Measurements from ENCODE around the gene SMG5. TPM values are rescaled to one million over a fixed set of nuclear protein-coding genes. Genes with fewer than 3 reads are reported as not detected.

The SMG5 gene
- total RNA-seq, 2 experiments from 2014 or later: 87.9 to 88.9 TPM

DNA sequence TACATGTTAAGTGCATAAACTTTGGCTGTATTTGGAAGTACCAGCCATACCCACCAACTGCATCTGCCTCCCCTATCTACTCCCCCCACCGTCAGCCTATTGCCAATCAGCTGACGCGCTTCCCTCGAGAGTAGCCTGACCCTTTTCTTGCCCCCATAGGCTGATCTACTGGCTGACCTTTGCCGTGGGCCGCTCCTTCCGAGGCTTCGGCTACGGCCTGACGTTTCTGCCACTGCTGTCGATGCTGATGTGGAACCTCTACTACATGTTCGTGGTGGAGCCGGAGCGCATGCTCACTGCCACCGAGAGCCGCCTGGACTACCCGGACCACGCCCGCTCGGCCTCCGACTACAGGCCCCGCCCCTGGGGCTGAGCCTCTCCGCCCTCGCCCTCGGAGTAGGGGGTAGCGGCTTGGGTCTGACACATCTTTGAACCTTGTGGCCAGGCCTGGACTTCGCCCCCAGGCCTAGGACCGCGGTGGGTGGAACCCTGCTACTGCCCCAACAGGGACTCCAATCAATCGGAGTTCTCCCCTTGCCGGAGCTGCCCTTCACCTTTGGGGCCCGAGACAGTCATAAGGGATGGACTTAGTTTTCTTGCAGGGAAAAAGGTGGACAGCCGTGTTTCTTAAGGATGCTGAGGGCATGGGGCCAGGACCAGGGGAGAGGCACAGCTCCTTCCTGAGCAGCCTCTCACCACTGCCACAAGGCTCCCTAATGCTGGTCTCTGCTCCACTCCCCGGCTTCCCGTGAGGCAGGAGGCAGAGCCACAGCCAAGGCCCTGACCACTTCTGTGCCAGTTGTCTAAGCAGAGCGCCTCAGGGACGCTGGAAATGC lies 8.8 kb upstream of the SMG5 start:
- H4K20me1 ChIP-seq (ENCODE audit: insufficient read depth, low read length): no peaks in the 10 kb centered on the region
- intact Hi-C loops (cut with micrococcal nuclease; ENCODE audit: unreplicated experiment): no loop called here
- no peak for TF ChIP-seq EZH2phosphoT487 (IDR thresholded peaks at IDR 0.05; ENCODE audit: borderline replicate concordance, low read depth, low read length)
- TF ChIP-seq, protein P1, sequence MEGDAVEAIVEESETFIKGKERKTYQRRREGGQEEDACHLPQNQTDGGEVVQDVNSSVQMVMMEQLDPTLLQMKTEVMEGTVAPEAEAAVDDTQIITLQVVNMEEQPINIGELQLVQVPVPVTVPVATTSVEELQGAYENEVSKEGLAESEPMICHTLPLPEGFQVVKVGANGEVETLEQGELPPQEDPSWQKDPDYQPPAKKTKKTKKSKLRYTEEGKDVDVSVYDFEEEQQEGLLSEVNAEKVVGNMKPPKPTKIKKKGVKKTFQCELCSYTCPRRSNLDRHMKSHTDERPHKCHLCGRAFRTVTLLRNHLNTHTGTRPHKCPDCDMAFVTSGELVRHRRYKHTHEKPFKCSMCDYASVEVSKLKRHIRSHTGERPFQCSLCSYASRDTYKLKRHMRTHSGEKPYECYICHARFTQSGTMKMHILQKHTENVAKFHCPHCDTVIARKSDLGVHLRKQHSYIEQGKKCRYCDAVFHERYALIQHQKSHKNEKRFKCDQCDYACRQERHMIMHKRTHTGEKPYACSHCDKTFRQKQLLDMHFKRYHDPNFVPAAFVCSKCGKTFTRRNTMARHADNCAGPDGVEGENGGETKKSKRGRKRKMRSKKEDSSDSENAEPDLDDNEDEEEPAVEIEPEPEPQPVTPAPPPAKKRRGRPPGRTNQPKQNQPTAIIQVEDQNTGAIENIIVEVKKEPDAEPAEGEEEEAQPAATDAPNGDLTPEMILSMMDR (conservative IDR thresholded peaks at IDR 0.05; ENCODE audit: low read length): no peak
- H3K4me2 ChIP-seq (ENCODE audit: low read length): no peak overlapping the region
- ChIA-PET POLR2A (interaction anchor here (0.5 kb wide), 1 partner anchor 80 kb away, joined by 3 read pairs; no protein-coding TSS in a partner anchor), CTCF (ENCODE audit: unreplicated experiment) (no interaction called here)
- no peaks in the 10 kb centered on the region for H3K9me2 ChIP-seq (ENCODE audit: insufficient read depth, low read length)
- H3K27ac ChIP-seq (ENCODE audit: low read depth, low read length, poor library complexity, severe bottlenecking): no peak overlapping the region
- H2AFZ ChIP-seq (ENCODE audit: low read length): no peak overlapping the region
- no peaks in the 10 kb centered on the region for H3K9me3 ChIP-seq (ENCODE audit: low read length)
- no TSS peak for BruUV-seq (replicated peaks)
- H3K4me3 ChIP-seq (ENCODE audit: low read depth, low read length, poor library complexity, severe bottlenecking): no peak overlapping the region
- no peak for DNase-seq (ENCODE audit: low spot score)
- H3K4me1 ChIP-seq (ENCODE audit: insufficient read depth, low read length, poor library complexity, severe bottlenecking): no peaks in the 10 kb centered on the region
- no peaks in the 10 kb centered on the region for H3K36me3 ChIP-seq (ENCODE audit: insufficient read depth, low read length)
- H3K79me2 ChIP-seq (ENCODE audit: insufficient read depth, low read depth, low read length): no peaks in the 10 kb centered on the region

DNA sequence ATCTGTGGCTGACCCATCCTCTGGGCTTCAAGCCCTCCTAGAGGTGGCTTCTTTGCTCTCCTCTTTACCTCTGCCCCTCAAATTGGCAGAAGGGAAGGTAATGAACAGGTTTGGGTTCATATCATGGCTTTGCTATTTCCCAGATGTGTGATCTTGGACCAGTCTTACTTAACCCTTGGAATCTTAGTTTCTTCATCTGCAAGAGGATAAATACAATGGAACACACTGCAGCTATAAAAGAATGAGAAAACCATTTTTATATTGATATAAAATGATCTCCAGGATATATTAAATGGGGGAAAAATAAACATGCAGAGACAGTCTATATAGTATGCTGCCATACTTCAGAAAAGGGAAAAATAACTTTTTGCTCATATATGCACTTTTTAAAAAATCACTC lies 7.2 kb upstream of the SMG5 start:
- H3K4me1 ChIP-seq (ENCODE audit: insufficient read depth, low read length, poor library complexity, severe bottlenecking): no peaks in the 10 kb centered on the region
- no TSS peak for BruUV-seq (replicated peaks)
- CTCF ChIA-PET (ENCODE audit: unreplicated experiment): no interaction called here
- DNase-seq (ENCODE audit: low spot score): no peak
- TF ChIP-seq EZH2phosphoT487 (IDR thresholded peaks at IDR 0.05; ENCODE audit: borderline replicate concordance, low read depth, low read length): no peak
- TF ChIP-seq, protein P1 (conservative IDR thresholded peaks at IDR 0.05; ENCODE audit: low read length): no peak
- no peaks in the 10 kb centered on the region for H3K9me2 ChIP-seq (ENCODE audit: insufficient read depth, low read length)
- no peak overlapping the region for H3K4me3 ChIP-seq (ENCODE audit: low read depth, low read length, poor library complexity, severe bottlenecking)
- no peaks in the 10 kb centered on the region for H3K9me3 ChIP-seq (ENCODE audit: low read length)
- no peaks in the 10 kb centered on the region for H3K36me3 ChIP-seq (ENCODE audit: insufficient read depth, low read length)
- no peaks in the 10 kb centered on the region for H4K20me1 ChIP-seq (ENCODE audit: insufficient read depth, low read length)
- POLR2A ChIA-PET: interaction anchor here (0.6 kb wide), 1 partner anchor 41 kb away, joined by 3 read pairs; no protein-coding TSS in a partner anchor
- no peak overlapping the region for H3K4me2 ChIP-seq (ENCODE audit: low read length)
- intact Hi-C loops (cut with micrococcal nuclease; ENCODE audit: unreplicated experiment): no loop called here
- H3K79me2 ChIP-seq (ENCODE audit: insufficient read depth, low read depth, low read length): no peaks in the 10 kb centered on the region
- no peak overlapping the region for H3K27ac ChIP-seq (ENCODE audit: low read depth, low read length, poor library complexity, severe bottlenecking)
- H2AFZ ChIP-seq (ENCODE audit: low read length): no peak overlapping the region

DNA sequence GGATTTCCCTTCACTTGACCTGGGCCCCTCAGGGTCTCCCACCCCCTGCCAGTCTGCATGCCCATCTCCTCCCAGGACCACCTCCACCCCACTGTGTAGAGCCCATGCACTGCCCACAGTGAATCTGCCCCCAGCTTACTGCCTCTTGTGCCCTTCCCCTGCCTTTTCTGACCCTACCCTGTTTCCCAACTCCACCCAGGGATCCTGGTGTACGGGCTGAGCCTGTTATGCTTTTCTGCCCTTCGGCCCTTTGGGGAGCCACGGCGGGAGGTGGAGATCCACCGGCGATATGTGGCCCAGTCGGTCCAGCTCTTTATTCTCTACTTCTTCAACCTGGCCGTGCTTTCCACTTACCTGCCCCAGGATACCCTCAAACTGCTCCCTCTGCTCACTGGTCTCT lies 3.4 kb upstream of the SMG5 start:
- Histone ChIP-seq H2AFZ (ENCODE audit: low read length) (no peak overlapping the region), H3K27ac (ENCODE audit: low read depth, low read length, poor library complexity, severe bottlenecking) (no peak overlapping the region), H3K4me1 (ENCODE audit: insufficient read depth, low read length, poor library complexity, severe bottlenecking) (peaks cover 13% of the 10 kb centered on the region), H3K36me3 (ENCODE audit: insufficient read depth, low read length) (no peaks in the 10 kb centered on the region), H3K9me3 (ENCODE audit: low read length) (no peaks in the 10 kb centered on the region), H3K4me3 (ENCODE audit: low read depth, low read length, poor library complexity, severe bottlenecking) (no peak overlapping the region), H3K79me2 (ENCODE audit: insufficient read depth, low read depth, low read length) (peaks cover 14% of the 10 kb centered on the region), H4K20me1 (ENCODE audit: insufficient read depth, low read length) (peaks cover 7% of the 10 kb centered on the region; the same call in 1 of the 2 replicates), H3K4me2 (ENCODE audit: low read length) (no peak overlapping the region), H3K9me2 (ENCODE audit: insufficient read depth, low read length) (no peaks in the 10 kb centered on the region)
- POLR2A ChIA-PET: interaction anchor here (1.2 to 1.7 kb wide), 2 partner anchors 12 to 239 kb away, joined by 4 to 5 read pairs; no protein-coding TSS in a partner anchor
- DNase-seq (ENCODE audit: low spot score): no peak
- CTCF ChIA-PET (ENCODE audit: unreplicated experiment): no interaction called here
- BruUV-seq (replicated peaks): no TSS peak
- no peak for TF ChIP-seq EZH2phosphoT487 (IDR thresholded peaks at IDR 0.05; ENCODE audit: borderline replicate concordance, low read depth, low read length)
- TF ChIP-seq, protein P1 (conservative IDR thresholded peaks at IDR 0.05; ENCODE audit: low read length): no peak
- intact Hi-C loops (cut with micrococcal nuclease; ENCODE audit: unreplicated experiment): no loop called here
